Globus pallidus (tissue), 1 donor: ENCODE results near the gene PEX12.
"Not testable (repeated sequence)": the region's sequence is repeated elsewhere in the genome, so short reads cannot be mapped to it uniquely, and the experiment has no call there.

Source experiments
- DNase-seq: peaks from one replicate; pipeline ENCODE4 v3.0.0-alpha.2; 2015; ENCODE audit warnings: low spot score

PEX12 gene

DNA sequence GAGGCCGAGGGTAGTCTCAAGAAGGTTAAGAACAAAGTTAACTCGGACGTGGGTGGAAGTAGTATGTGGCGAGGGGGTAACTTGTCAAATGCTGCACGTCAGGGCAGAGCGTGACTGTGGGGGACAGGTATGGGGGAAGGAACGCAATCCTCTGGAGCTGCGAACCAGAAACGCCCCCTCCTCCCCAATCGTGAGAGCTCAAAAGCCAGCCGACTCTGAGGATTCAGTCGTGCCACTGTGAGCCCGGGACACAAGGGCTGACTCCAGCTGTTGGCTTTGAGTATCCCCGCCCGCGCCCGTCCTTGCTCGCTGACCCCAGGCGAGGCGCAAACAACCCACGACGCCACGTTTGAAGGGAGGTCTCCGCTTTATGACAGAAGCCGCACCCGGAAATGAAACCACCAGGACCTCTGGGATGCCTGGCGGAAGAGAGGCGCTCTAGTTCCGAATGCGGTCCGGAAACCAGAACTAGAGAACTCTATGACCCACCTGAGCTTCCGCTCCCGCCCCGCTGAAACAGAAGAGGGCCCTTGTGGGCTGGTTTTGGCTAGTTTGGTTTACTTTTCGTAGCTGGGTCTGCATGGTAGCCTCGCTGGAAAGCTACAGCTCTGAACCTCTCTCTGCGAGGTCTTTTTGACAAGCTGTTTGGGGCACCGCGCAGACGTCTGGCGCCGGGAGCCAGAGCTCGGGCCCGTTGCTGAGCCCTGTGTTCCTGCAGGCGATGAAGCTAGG lies at the start of gene PEX12:
PEX12 (minus strand) TSS at position 375 of the 732 bp plus-strand sequence. CDS start 550 bp downstream, outside the sequence.
- DNase-seq: peak; percentile 94

DNA sequence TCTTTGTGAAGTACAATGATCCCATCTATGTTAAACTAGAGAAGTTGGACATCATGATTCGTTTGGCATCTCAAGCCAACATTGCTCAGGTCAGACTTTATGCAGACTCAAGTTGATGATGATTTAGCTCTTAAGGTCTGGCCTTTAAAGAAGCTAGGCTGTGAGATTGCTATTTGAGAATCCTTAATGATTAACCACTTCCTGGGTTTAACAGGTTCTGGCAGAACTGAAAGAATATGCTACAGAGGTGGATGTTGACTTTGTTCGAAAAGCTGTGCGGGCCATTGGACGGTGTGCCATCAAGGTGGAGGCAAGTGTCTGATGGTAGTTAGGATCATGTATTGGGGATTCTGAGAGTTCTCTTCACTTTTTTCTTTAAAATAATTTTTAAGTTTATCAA lies 49.0 kb upstream of the PEX12 start:
- DNase-seq: no peak

DNA sequence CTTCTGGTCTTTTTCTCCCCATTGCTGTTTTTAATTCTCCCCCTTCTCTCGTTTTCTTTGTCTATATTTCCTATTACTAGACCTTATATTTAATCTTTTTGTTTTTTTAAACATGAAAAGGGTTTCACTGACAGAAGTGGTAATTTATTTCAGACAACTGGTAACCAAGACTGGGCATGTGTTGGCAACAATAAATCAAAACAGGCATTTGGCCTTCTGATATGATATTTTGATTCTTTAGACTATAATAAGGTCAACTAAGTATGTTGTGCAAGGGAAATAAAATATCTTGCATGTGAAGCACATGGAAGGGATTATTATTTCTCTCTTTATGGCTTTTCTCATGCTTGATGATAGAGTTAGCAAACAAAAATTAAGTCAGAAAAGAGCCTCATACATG lies 43.4 kb upstream of the PEX12 start:
- no peak for DNase-seq

DNA sequence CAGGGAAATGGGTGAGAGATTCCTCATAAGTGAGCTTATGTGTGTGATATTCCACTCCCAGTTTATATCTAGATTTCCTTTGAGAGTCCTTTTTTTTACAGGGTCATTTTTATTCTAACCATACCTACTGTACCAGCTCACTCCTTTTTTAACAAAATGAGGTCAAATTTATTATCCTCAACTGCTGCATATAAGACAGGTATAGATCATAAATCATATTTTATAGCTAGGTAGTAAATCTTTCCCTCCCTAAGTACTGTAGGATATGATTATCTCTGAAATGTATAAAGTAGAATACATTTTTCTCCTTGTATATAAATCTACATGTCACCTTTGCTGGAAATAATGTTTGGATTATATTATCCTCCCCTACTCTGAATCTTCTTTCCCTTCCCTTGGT lies 40.3 kb upstream of the PEX12 start:
- no peak for DNase-seq

DNA sequence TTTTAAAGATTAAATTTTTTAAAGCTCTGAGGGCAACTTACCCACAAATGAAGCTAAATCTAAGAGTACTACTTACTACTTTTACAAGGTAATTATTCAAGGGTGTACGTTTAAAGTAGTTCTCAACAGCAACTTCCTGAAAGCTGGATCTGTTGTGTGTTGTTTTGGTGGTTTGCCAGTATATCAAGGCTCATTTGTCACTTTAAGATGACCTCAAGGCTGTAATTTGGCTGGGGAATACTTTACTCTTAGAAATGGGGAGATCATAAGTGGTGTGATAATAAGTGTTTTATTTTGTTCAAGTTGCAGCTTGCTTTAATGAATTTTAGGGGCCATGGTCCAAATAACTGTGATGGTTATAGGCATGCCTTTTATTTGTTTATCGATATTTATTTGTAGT lies 39.1 kb upstream of the PEX12 start:
- no peak for DNase-seq

DNA sequence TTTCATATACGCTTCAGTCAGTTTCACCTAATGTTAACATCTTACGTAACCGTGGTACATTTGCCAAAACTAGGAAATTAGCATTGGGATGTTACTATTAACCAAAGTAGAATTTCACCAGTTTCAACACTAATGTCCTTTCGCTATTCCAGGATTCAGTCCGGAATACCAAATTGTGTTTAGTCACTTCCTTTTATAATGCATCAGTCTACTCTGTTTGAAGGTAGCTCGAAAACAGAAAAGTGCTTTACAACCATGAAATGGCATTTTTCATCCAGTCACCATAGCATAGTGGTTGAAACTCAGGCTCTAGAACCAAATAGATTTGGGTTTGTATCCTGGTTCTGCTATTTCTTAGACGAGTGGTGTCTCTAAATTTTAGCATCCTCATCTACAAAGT lies 38.2 kb upstream of the PEX12 start:
- no peak for DNase-seq

DNA sequence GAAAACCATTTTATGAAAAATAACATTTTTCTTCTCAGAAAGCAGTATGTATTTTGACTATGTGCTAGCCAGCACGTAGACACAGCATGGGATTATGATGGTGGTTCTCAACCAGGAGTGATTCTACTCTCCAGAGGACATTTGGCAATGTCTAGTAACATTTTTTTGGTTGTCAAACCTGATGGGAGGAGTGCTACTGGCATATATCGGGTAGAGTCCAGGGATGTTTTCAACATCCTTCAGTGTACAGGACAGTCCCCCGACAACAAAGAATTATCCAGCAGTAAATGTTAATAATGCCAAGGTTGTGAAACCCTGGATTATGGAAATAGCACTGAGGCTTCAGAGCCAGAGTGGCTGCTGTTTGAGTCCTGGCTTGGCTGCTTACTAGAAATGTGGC lies 36.4 kb upstream of the PEX12 start:
- no peak for DNase-seq

DNA sequence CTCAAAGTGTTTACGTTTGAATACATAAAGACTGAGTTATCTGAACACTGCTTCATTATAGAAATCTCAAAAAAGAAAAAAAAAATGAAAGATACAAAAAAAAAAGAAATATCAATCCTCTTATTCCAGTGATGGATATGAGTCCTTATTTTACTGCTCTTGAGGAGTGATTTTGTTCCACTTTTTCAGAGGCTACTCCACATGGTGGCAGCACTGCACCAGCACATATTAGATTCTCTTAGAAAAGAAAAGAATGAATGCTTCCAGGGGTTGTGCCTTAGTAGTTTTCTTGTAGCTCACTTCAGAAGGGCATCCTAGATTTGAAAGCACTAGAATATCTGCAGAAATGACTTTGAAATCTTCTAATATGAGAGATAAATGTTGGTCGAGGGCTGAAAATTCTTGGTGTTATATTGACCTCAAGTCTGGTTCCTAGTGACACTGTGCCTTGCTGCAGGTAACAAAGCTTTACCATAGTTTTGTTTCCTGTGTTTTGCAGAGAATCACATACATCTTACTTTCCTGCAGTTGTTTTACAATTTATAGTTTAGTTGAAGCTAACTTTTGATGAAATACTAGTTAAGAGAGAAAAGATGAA lies 34.7 kb upstream of the PEX12 start:
- DNase-seq: peak; percentile 38

DNA sequence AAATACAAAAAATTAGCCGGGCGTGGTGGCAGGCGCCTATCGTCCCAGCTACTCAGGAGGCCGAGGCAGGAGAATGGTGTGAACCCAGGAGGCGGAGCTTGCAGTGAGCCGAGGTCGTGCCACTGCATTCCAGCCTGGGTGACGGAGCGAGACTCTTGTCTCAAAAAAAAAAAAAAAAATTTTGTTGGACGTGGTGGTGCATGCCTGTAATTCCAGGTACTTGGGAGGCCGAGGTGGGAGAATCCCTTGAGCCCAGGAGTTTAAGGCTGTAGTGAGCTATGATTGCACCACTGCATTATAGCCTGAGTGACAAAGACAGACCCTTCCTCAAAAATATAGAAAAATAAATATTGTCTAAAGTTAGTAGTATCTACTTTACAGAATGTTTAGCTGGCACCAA lies 32.4 kb upstream of the PEX12 start:
- DNase-seq: not testable (repeated sequence)

DNA sequence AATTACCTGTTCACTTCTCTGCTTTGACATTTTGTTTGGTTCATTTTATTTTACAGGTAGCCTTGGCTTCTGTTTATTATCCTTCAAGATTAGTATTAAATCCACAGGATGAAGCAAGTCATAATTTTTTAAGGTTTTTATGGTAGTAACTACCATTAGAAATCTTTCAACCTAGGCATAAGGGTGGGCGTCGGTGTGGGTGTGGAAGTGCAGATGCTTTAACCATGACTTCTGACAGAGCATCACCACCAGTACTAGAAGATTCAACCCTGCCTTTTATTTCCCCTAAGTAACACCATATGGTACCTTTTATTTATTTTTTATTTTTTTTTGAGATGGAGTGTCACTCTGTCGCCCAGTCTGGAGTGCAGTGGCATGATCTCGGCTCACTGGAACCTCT lies 31.5 kb upstream of the PEX12 start:
- no peak for DNase-seq

DNA sequence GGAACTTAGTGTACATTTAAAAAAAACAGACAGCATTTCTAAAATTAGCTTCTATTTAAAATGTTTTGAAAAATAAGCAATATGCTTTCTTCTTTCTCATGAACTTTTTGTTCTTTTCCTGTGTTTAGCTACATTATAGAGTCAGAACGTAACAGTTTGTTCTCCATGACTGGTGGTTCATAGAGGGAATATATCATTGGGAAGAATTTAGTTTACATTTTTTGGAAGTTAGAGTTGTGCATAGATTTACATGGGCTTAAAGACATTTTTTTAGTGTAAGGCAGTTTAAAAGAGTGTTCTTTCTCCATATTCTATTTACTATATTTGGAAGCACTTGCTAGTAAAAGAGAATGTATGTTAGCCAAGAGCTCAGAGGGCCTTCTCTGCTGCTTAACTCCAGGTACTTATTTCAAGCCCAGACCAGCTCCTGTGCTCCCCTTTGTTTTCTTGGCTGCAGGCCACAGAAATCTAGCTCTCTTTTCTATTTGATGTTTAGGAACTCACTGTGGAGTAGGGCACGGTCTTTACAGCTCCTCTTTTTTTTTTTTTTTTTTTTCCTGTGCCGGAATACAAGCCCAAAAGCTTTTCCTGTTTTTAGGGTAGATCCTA lies 29.0 kb upstream of the PEX12 start:
- DNase-seq: no peak

DNA sequence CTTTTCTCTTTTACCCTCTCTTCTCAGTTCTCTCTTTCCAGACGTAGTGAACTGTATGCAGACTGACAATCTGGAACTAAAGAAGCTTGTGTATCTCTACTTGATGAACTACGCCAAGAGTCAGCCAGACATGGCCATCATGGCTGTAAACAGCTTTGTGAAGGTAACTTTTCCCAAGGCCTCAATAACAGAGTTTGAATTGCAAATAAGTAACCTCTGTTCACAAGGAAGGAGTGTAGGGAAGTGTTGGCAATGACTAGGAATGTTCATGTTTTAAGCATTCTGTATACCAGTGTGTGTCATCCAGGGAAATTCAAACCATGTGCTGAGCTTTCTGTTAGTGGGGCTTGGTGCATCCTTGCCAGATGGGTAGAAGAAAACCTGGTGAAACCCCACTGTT lies 27.3 kb upstream of the PEX12 start:
- no peak for DNase-seq

DNA sequence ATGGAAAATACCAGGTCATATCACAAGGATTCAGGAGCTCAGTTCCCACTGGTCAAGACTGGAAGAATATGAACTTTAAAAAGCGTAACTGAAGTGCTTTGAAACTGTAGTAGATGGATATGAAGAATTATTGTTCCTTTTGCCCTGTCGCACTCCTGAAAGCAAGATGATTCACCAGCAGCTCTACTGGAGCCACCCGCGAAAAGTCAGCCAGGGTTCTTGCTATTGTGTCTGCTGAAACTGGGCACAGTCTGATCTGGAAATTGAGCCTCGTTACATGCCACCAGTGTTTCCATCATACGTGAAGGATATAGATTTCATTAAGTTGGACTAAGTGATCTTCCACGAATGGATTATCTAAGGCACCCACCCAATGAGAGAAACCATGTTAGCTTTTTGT lies 25.3 kb upstream of the PEX12 start:
- DNase-seq: no peak

DNA sequence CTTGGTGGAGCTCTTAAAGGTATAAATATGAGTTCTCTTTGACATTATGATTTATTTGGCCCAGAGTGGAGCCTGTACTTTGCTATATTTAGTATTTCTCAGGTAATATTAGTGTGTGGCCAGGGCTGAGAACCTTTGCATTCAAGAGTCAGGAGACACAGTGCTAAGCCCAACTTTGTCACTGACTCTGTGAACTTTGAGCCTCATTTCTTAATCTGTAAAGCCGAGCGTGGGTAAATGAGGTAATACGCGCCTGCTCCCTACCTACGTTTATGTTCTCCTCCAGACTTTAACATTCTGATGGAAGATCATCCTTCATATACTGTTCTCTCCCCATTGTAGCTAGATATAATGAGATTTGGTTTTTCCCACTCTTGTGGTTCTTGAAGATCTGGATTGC lies 19.2 kb upstream of the PEX12 start:
- no peak for DNase-seq

DNA sequence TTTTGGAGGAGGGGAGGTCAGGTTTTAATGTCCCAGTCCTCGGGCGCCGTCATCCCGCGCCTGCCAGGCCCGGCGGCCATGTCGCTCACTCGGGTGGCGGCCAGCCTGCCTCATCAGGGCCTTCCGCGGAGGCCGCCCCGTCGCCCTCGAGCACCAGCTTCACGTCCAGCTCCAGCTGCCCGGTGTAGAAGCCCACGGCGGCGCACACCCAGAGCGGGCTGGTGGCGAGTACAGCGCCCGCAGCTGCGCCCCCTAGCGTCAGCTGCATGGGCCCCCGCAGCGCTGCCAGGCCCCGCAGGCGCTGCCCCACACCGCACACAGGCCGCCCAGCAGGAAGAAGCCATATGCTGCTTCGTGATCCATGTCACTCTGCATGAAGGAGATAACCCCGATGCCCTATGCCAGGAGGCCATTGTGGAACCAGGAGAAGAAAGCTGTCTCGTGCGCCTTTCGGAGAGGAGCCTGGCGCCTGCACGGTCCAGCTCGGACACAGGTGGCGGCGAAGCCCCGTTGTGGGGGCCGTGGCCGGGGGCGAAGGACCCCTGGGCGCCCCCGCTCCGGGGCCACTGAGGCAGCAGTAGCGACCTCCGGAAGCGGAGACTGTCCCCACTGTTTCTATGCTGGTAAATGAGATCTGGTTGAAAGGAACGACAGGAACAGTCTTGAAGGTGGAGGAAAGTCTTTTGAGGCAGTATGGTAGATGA lies 18.3 kb upstream of the PEX12 start:
- no peak for DNase-seq

DNA sequence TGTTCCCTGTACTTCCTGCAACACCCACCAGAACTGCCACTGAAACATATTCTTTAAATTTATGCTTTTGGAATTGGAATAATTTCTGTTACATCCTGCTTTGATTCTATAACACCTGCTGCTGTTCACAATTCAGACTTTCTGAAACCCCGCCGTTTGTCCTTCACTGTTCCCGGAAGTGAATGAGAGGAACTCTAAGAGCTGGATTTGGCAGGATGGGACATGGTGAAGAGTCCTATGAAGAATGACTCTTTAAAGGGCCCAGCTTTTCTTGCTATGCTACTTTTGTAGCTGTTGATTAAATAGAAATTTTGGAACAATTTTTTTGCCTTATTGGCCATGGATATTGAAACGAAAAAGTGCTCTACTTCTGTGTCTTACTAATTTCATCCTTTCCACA lies 17.7 kb upstream of the PEX12 start:
- no peak for DNase-seq

DNA sequence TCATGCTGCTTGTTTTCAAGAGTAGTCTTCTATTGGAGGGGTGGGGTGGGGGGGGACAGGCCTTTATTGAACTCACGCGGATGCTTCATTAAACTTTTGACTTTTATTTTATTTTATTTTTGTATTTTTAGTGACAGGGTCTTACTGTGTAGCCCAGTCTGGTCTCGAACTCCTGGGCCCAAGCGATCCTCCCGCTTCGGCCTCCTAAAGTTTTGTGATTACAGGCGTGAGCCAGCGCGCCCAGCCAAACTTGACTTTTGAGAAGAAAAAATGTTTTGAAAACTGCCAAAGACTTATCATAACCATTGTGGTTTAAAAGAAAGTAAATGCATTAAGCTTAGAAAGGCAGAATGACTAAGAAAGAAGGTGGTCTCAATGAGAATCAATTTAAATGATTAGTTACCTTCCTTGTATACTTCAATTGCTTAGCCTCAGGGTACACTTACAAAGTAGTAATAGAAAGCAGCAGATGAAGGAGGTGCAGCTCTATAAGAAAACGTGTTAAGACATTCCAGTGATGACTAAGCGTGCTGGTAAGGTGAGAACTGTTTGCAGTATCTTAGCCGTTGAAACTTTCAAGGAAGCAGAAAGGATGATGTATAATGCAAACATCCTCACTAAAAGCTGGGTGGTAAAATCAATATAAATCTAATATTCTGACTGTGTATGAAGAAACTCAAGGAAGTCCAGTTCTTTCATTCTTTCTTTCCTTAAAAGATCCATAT lies 10.0 kb upstream of the PEX12 start:
- no peak for DNase-seq

DNA sequence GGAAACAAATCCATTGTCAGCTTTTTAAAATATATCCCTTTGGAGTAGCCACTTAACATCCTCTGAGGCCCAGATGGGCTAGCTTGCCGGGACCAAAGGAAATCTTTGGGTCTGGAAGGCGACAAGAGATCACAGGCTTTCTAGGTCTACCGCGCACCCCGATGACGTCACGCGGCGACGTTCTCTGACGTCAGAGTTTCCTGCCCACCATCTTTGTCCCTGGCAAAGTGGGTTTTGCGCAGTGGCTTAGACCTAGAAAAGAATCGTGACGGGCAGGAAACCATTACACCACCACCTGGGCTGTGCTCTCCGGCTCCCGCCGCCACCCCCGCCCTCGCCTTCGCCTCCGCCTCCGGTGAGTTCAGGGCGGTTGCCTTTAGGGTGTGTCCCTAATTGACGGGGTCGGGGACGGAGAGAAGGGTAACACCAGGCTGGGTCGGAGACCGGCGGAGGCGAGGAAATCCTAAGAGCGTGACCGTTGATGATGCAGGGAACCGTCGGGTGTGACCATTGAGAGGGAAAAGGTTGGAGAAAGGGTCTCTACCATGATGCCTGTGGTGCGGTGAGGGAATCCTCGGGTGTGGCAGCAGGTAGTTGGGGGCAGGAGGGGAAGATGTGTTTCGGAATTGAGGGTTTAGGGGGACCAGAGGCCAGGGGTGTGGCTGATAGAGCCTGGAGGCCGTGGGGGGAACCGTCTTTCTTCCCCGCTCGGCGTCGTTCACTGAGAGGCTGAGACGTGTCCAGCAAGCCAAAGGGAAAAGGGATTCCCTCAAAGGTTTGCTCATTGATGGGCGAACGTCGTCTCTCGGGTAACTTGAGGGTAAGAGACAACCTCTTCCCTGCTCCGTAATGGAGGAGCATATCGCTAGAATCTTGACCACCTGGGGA lies 8.9 kb upstream of the PEX12 start, which contains the start of gene AP2B1:
AP2B1 (plus strand) TSS at position 249 of the 888 bp plus-strand sequence. CDS start 6,709 bp downstream, outside the sequence.
- DNase-seq: peak; percentile 84

DNA sequence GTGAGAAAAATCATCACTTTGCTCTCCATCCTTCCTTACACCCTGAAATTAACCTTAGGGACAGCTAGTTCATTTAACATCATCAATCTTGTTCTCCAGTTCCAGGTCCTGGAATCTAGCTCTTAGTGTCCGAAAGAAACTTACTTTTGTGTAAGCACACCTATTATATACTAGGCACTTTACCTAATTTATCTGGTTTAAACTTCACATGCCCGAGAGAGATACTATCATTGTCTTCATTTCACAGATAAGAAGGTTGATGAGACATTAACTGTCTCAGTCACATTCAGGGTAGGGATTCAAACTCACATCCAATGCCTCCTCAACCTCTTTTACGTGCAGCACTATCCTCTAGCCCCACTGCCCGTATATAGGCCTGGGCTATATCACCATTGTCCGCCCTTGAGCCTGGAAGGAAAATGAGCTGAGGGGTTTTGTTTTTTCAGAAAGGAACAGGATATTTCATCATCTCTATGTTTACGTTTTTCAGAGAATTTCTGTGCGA lies 8.2 kb upstream of the PEX12 start:
- DNase-seq: no peak

DNA sequence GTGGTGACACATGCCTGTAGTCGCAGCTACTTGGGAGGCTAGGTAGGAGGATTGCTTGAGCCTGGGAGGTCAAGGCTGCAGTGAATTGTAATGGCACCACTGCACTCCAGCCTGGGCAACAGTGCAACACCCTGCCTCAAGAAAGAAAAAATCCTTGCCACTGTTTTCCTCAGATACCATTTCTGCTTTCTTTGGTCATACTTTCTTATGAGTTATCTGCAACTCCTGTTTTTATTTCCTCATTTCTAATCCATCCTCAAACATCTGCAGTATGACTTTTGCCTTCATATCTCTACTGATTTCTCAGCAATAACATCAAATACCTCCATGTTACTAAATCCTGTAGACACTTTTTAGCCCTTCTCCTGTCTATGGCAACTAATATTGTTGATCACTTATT lies 5.7 kb upstream of the PEX12 start:
- DNase-seq: no peak

DNA sequence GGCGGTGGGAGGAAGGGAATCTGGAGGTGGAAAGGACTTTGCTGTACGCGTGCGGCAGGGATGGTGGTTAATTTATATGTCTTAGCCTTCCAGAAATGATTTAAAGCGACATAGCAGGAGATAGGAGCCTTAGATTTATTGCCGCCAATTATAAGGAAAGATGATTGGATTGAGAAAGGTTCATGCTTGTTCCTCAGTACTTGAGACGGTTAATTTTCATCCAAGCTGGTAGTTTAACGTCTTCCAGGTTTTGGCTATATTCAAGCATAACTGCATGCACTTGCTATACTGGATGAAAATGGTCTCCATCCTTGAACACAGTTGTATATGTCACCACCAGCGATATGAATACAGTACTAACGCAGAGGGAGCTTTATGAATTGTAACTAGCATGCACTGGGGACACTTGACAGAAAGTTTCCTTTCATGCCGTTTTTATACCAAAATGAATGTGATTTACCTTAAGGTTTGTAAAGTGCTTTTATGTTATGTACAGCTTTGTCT lies 610 bp upstream of the PEX12 start:
- no peak for DNase-seq
